Stimulated activated CD4-positive, alpha-beta T cell treated with anti-CD3 and anti-CD28 coated beads, Interleukin-15, amount 100 ng/mL, for 1 hour (primary cell): ENCODE results near the gene USP24.
"Not testable (repeated sequence)": the region's sequence is repeated elsewhere in the genome, so short reads cannot be mapped to it uniquely, and the experiment has no call there.

Experiments used
- DNase-seq, 2 donors: peaks; one replicate each; pipeline ENCODE4 v3.0.0-alpha.2; 2020; ENCODE audit warnings: low read depth in 1 of 2, low spot score in 1 of 2

USP24 gene

DNA sequence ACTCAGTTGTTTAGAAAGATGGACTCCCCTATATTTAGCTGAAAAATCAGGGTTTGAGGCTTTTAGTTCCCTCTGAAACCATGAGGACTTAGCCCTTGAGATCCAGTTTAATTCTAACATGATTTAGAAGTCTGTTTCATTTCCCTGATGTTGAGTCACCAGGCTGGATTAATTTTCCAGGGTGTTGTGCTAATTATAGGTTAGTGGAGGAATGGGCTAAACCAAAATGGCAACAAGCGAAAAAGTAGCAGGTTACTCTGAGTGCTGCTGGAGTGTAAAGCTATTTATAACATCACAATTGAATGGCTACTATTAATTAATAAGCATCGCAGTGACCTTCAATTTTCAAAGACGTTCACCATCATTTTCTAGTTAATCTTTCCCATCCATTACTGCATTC is 15.5 kb upstream of the USP24 start:
- DNase-seq = no peak

DNA sequence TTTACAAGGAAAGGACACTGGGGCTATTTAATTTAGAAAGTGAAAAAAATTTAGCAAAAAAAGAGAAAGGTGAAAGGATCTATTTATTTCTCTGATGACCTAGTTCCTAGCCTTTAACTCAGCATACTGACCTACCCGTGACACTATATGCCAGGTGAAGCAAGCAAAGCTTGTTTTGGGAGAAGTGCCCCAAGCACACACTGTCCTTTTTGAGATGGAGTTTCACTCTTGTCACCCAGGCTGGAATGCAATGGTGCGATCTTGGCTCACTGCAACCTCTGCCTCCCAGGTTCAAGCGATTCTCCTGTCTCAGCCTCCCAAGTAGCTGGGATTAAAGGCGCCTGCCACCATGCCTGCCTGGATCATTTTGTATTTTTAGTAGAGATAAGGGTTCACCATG is 14.6 kb upstream of the USP24 start:
- DNase-seq = not testable (repeated sequence)

GRCh38 chr1:55225228-55225627 is 10.1 kb upstream of the USP24 start:
- DNase-seq = no peak

GRCh38 chr1:55224729-55225128 is 9.6 kb upstream of the USP24 start:
- no peak for DNase-seq

DNA sequence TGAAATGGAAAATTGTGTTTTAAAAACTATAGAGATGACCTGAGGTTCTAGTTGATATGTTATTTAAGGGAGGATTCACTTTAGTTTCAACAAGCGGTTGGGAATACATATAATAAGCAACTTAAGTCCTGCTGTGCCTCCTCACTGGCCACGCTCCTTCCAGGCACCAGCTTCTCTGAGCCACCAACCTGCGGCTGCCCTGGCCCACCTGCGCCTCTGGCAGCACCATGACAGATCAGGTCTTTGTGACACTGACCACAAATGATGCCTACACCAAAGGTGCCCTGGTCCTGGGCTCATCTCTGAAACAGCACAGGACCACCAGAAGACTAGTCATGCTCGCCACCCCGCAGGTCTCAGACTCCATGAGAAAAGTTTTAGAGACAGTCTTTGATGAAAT is 7.0 kb upstream of the USP24 start:
- DNase-seq = no peak

DNA sequence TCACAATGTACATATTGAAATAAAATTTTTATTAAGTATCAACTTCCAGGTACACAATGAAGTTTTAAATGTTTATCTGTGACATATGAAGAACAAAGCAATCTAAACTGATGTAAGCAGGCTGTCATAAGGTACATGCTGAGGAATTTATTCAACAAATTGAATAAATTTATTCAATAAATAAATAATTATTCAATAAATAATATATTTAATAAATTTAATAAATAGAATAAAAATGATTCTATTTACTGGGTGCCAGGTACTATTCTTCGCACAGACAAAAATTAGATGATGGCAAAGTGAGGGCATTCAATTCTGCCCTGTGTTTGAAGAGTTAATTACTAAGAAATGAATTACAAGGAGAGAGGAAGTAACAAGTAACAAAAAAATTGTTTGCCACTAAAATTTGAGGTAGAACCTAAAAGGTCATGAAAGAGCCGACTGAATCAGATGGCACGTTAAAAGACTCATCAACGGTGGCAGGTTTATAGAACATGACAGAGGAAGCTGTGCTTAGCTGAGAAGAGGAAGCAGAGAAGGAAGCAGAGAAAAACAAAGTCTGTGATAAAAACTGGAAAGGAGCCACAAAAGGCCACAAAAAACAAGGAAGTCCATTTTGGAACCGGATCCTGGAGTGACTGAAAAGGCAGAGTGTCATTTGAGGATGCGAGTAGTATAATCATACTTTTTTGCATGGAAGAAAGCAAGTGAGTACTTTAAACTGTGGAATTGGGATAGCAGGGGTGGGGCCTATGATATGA is 2.2 kb upstream of the USP24 start:
- DNase-seq = no peak

DNA sequence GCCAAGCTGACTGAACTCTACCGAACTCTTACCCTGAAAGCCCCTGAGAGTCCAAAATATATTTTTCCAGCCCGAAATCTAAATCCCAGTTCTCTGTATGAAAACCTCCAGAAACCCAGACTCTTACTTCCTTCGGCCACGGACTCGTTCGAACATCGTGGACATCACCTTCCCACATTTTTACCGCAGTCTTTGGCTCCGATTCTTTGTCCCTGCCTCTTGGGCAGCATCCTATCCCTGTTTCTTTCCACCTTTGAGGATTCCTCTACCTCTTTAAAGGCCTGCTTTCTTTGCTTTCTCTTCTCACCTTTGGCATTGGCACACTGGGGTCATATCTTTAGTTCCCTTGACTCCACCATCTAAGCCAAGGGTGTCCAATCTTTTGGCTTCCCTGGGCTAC is 932 bp upstream of the USP24 start:
- no peak for DNase-seq

DNA sequence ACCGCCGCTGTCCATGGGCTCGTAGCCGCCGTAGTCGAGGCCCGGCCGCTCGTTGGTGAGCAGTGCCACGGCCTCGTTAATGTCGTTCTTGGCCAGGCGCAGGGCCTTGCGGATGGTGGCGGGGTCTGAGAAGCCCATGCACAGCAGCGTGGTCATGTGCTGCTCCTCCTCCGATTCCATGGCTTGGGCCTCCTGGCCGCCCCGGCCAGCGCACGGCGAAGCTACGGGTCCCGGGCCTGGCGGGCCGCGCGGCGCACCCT is 300 bp downstream of the USP24 start:
- DNase-seq = peak in 1 of 2 donors; percentile 15

GRCh38 chr1:55214212-55214933 is 791 bp downstream of the USP24 start:
- DNase-seq = peak in 1 of 2 donors; percentile 24

GRCh38 chr1:55213885-55214211 is 1.3 kb downstream of the USP24 start:
- DNase-seq = peak in 1 of 2 donors; percentile 8

- no peak for DNase-seq
Measured at GRCh38 chr1:55213151-55213884, 1.8 kb downstream of the USP24 start.

GRCh38 chr1:55212349-55213150 is 2.6 kb downstream of the USP24 start:
- no peak for DNase-seq

DNA sequence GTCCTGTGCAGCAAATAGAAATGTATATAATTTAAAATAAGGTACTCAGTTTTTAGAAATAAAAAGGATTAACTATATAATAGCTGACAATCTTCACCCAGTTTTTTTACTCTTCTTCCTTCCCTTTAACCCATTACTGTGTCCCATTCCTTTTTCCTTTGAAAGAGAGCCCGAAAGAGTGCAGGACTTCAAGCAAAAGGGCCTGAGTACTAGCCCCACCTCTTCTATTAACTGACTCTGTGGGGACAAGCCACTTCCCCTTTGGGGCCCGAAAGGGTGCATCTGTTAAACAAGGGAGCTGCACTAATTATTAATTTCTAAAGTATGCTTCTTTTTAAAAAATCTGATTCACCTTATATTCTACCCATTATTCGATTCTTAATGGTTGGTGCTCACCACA is 3.3 kb downstream of the USP24 start:
- no peak for DNase-seq

DNA sequence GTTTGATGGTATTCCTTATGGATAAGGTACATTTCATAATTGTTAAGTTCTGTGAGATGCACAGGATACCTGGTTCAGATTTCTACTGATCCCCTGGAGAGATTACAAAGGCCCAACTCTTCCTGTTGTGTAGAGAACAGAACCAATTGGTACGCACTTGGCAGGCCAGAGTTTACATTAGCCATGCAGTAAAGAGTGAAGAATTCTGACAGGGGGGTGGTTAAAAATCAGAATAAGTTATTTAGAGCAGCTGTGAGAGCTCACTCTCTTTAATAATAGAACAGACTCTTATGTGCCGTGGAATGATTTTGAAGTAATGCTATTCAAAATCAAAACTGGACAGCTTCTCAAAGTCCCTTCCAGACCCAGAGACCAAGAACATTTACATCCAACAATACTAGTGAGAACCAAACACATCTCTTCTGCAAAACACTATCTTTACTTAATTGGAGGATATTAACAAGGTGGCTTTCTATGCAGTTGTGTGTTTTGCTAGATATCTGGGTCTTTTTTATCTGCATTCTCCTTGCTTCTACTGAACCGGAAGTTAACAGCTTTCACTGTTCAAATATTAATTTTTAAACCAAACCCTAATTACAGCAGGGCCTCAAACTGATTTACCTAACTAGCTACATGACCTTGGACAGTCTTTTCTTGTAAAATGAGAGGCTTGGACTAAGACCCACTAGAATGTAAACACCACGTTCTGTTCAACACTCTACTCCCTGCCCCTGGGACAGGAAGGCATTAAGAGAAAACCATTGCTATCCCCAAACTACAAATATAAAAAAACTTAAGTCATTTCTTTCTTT is 4.0 kb downstream of the USP24 start:
- DNase-seq = no peak

DNA sequence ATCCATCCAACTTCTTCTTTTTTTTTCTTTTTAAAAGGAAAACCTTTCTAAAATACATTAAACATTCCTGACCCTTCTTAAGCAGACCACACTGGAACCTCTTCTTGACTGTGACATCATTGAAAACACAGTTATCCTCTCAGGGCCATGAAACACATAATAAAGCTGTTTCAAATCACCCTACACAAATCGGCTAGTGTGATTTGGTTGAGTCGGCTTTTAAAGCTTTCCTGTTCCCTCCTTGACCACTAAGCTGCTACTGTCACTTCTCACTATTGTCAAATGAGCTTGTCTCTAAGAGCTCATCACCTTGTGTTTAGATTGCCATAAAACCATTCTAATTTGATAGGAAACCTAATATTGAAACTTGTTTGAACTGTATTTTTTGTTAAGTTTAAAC is 5.9 kb downstream of the USP24 start:
- DNase-seq = no peak

DNA sequence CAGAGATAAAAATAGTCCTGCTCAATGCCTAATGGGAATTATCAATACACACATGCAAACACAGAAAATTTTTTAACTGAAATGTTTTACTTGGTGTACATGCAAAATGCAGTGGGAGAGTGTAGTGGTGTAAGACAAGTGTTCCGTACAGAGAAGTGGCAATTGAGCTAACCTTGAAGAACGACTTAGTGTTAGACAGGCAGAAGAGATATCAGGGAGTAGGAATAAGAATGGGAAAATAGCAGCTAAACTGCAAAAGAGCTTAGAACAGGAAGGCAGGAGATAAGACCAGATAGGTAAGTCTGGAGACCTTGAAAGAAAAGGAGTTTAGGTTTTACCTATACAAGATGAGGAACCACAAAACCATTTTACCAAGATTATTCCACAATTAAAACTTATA is 9.0 kb downstream of the USP24 start:
- no peak for DNase-seq

GRCh38 chr1:55204997-55205396 is 10.2 kb downstream of the USP24 start:
- DNase-seq = no peak

DNA sequence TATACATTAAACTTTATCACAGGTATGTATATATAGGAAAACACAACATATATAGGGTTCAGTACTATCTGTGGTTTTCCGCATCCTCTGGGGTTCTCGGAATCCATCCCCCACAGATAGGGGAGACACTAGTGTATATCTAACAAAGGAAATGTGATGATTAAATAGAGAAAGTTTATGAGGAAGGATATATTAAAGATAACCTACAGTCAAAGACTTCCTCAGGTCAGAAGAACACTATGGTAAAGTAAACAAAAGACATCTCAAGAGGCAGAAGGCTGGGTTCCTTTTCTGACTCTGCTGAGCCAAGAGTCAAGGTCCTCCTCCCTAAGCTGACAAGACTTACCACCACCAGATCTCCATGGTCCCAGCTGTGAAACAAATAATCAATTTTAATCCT is 12.1 kb downstream of the USP24 start:
- no peak for DNase-seq

DNA sequence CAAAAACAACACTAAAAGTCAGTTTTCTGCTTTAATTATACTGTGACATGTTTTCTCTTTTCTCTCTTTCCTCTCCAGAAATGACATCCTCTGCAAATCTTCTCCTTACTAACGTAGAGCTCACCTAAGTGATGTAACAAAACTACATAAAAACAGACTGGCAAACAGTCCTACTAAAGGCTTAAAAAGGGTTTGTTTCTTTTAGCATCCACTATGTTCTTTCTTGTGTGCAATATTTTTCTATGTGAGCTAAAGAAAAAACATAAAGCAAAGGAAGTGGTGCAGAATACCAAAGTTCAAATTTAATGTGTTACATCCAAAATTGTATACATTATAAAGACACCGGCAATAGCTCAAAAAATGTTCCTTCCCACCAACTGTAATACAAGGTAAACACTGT is 14.5 kb downstream of the USP24 start:
- DNase-seq = no peak

DNA sequence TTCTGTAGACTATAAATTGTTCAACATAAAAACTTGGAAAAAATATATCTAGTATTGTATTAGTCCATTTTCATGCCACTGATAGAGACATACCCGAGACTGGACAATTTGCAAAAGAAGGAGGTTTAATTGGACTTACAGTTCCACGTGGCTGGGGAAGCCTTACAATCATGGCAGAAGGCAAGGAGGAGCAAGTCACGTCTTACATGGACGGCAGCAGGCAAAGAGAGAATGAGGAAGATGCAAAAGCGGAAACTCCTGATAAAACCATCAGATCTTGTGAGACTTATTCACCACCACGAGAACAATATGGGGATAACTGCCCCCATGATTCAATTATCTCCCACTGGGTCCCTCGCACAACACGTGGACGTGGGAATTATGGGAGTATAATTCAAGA is 15.4 kb downstream of the USP24 start:
- not testable (repeated sequence) for DNase-seq

DNA sequence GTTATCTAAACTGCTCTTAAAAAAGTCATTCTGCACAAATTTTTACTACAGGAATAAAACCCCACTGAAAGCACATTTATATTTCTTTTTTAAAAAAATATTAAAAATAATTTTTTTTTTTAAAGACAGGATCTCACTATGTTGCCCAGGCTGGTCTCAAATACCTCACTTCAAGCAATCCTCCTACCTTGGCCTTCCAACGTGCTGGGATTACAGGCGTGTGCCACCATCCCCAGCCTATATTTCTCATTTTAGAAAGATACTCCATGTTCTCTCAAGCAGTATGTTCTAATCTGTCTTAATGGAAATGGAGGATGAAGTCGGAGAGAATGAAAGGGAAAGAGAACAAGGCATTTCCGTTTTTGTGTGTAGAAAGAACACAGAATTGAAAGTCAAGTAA is 17.1 kb downstream of the USP24 start:
- no peak for DNase-seq
